Heart right ventricle (tissue), 16 donors: ENCODE results near the gene ATP8B3. TPM values are rescaled to one million over a fixed set of nuclear protein-coding genes. Genes with fewer than 3 reads are reported as not detected.

ENCODE experiments used
- ATAC-seq, 8 donors: fragments of 200-7000 bp; cut with Tn5 transposase; one replicate each; pipeline ENCODE4 v1.9.1; 2020; ENCODE audit warnings: mild to moderate bottlenecking in 8 of 8, moderate library complexity in 8 of 8, moderate number of reproducible peaks in 1 of 8
- DNase-seq, 2 donors: peaks; one replicate each; pipeline ENCODE4 v3.0.0-alpha.2; 2020
- H3K27ac ChIP-seq, 10 donors: fragments of 200-600 bp; sonication (generic) in 2 of 10; one replicate each; pipeline versions ENCODE4 v1.5.0 to v1.8.0; 2020 to 2022; ENCODE audit warnings: mild to moderate bottlenecking in 3 of 10
- H3K27me3 ChIP-seq, 7 donors: fragments of 200-600 bp; one replicate each; pipeline ENCODE4 v1.8.0; 2021 to 2022; ENCODE audit warnings: mild to moderate bottlenecking in 2 of 7
- H3K36me3 ChIP-seq, 9 donors: fragments of 200-600 bp; sonication (generic) in 1 of 9; one replicate each; pipeline versions ENCODE4 v1.5.0 to v1.8.0; 2020 to 2022; ENCODE audit warnings: mild to moderate bottlenecking in 2 of 9
- H3K4me1 ChIP-seq, 9 donors: fragments of 200-600 bp; sonication (generic) in 1 of 9; one replicate each; pipeline versions ENCODE4 v1.5.0 to v1.8.0; 2020 to 2022; ENCODE audit warnings: mild to moderate bottlenecking in 4 of 9
- H3K4me3 ChIP-seq, 10 donors: fragments of 200-600 bp; sonication (generic) in 2 of 10; one replicate each; pipeline versions ENCODE4 v1.5.0 to v1.8.0; 2020 to 2022; ENCODE audit warnings: mild to moderate bottlenecking in 7 of 10, moderate library complexity in 2 of 10
- H3K9me3 ChIP-seq, 11 donors: fragments of 200-600 bp in 10 of 11; sonication (generic) in 2 of 11; one replicate each; pipeline versions ENCODE4 v1.5.0 to v1.8.0; 2013 to 2022; ENCODE audit warnings: mild to moderate bottlenecking in 2 of 11, control low read depth in 1 of 11, moderate library complexity in 1 of 11
- CTCF ChIP-seq, 9 donors: fragments of 200-600 bp; sonication (generic) in 2 of 9; IDR thresholded peaks; one replicate each; pipeline versions ENCODE4 v1.5.0 to v1.8.0; 2021 to 2022; ENCODE audit warnings: antibody characterized with exemption in 9 of 9, mild to moderate bottlenecking in 5 of 9, moderate library complexity in 1 of 9
- WGBS, 2 donors: extraction: QIAGEN DNeasy Blood & Tissue Kit; methylation state at CpG; one replicate each; pipeline ENCODE4 v1.1.7; 2013; ENCODE audit warnings: inconsistent platforms in 1 of 2; 5-methylcytosine and 5-hydroxymethylcytosine counted together
- intact Hi-C, 10 donors: fragments of 100-400 bp; cut with DNase I; formaldehyde crosslinking; loops; one replicate each; pipeline versions ENCODE4 v1.11.1 to v1.14.2; 2022
- polyA plus RNA-seq, 2 donors: library from polyadenylated mRNA; stranded (reverse); fragments of 200-250 nt; gene quantifications; one replicate each; pipeline ENCODE4 v1.2.3, GENCODE V29; 2013
- total RNA-seq, 10 donors: library from RNA; stranded (reverse); fragmentation: NEBNext Ultra II Directional in 3 of 10; extraction: Animal tissue kit (Norgen Biotek cat#: 25700) in 3 of 10; gene quantifications; one replicate each; pipeline versions ENCODE4 v1.2.1 to v1.2.4, GENCODE V29; 2021 to 2023
- donor health status: Arrhythmogenic right ventricular cardiomyopathy.
- donor health status: ischemic (EF 13 %, LVEDD 7.1; RV severe dilation, severe dysfunction).
- donor health status: healthy with polysubstance abuse.
- donor health status: DM: no; HTN: yes; CAD: no.
- donor health status: DM: no; HTN: no; CAD: no.
- donor health status: ischemic (EF 25% LVEDD 6.9; RV normal size, moderate dysfunction).
- donor health status: ischemic (EF 25% LVEDD 5.7; RV mildly dilated, moderate dysfunction).
- donor health status: healthy.
- donor health status: DM: yes; HTN: yes; CAD: no.
- donor health status: Ischemic cardiomyopathy.
- donor health status: ischemic (EF 35%, LVEDD 5.7; RV mildly dilated, moderate dysfunction).
- donor health status: nonischemic (EF 11% LVEDD 7.7; RV severe dilation, severe dysfunction).
- donor health status: DM: yes; HTN: yes; CAD: no.
- donor health status: PGD.
- donor health status: ischemic (EF 29% LVEDD 5.4; RV normal size, mild dysfunction).
- donor health status: nonischemic (EF 23%, LVEDD 6.1; RV moderate dilation, normal function).

Gene ATP8B3
- total and polyA plus RNA-seq, 12 donors, result 0.13 to 3.4 (median 0.52) TPM

- TF ChIP-seq CTCF (IDR thresholded peaks at IDR 0.05), result no peak
- H3K36me3 ChIP-seq, result peaks cover 0 to 5% (median 0%) of the 10 kb centered on the region in 9 donors
- ATAC-seq, result peak in 4 of 8 donors; percentile 11 to 26 (median 14)
- DNase-seq, result no peak
- intact Hi-C loops, result loop anchor here in 3 of 10 donors (10.0 kb wide), 2 partner anchors 122 to 252 kb away; no protein-coding TSS in a partner anchor
- no peak overlapping the region for H3K4me3 ChIP-seq
- H3K9me3 ChIP-seq, result no peaks in the 10 kb centered on the region
- 55 to 60% methylated on average over 52 of the region's 52 CpGs for WGBS, 2 donors
- H3K27me3 ChIP-seq, result peaks cover 0 to 19% (median 15%) of the 10 kb centered on the region in 7 donors
- H3K4me1 ChIP-seq, result peaks cover 0 to 7% (median 0%) of the 10 kb centered on the region in 9 donors
- no peak overlapping the region for H3K27ac ChIP-seq
These were observed 15.5 kb downstream of the ATP8B3 start for GRCh38 chr19:1796395-1797142.

- H3K27ac ChIP-seq, result no peak overlapping the region
- peaks cover 0 to 2% (median 0%) of the 10 kb centered on the region in 9 donors for H3K36me3 ChIP-seq
- H3K4me3 ChIP-seq, result no peak overlapping the region
- intact Hi-C loops, result loop anchor here in 3 of 10 donors (10.0 kb wide), 2 partner anchors 120 to 250 kb away; no protein-coding TSS in a partner anchor
- H3K9me3 ChIP-seq, result peaks cover 0 to 4% (median 0%) of the 10 kb centered on the region in 11 donors
- TF ChIP-seq CTCF (IDR thresholded peaks at IDR 0.05), result no peak
- no peak for ATAC-seq
- 83 to 84% methylated on average over 20 of the region's 20 CpGs for WGBS, 2 donors
- no peak for DNase-seq
- H3K4me1 ChIP-seq, result peaks cover 0 to 8% (median 0%) of the 10 kb centered on the region in 9 donors
- peaks cover 0 to 29% (median 19%) of the 10 kb centered on the region in 7 donors for H3K27me3 ChIP-seq
These were observed 17.5 kb downstream of the ATP8B3 start for GRCh38 chr19:1794424-1795172.

- Histone ChIP-seq H3K27me3 (peaks cover 0 to 45% (median 33%) of the 10 kb centered on the region in 7 donors), H3K4me1 (peaks cover 0 to 13% (median 5%) of the 10 kb centered on the region in 9 donors), H3K4me3 (no peak overlapping the region), H3K36me3 (no peaks in the 10 kb centered on the region), H3K27ac (no peak overlapping the region), H3K9me3 (peaks cover 0 to 4% (median 0%) of the 10 kb centered on the region in 11 donors)
- no peak for TF ChIP-seq CTCF (IDR thresholded peaks at IDR 0.05)
- DNase-seq (no peak), ATAC-seq (no peak)
- 75 to 79% methylated on average over 14 of the region's 14 CpGs for WGBS, 2 donors
- intact Hi-C loops, result loop anchor here in 3 of 10 donors (10.0 kb wide), 2 partner anchors 117 to 247 kb away; no protein-coding TSS in a partner anchor
These were observed 20.2 kb downstream of the ATP8B3 start for GRCh38 chr19:1791879-1792278.
